ENCODE data around the gene MDFIC.

- TF ChIP-seq POLR2AphosphoS5 (IDR thresholded peaks at IDR 0.05; ENCODE audit: low read depth) = no peak
- TF ChIP-seq CTCF (conservative IDR thresholded peaks at IDR 0.05; ENCODE audit: low read depth in 2 of 2) = no peak
- no peak for TF ChIP-seq ZNF331 (CRISPR knock-in tag; IDR thresholded peaks at IDR 0.05; ENCODE audit: low read depth)
- TF ChIP-seq JUNB (IDR thresholded peaks at IDR 0.05; ENCODE audit: unreplicated experiment) = no peak
- no peak for TF ChIP-seq EZH2phosphoT487 (IDR thresholded peaks at IDR 0.05; ENCODE audit: unreplicated experiment)
- no peak for TF ChIP-seq EZH2 (IDR thresholded peaks at IDR 0.05; ENCODE audit: low read depth, unreplicated experiment)
- TF ChIP-seq, protein P1, sequence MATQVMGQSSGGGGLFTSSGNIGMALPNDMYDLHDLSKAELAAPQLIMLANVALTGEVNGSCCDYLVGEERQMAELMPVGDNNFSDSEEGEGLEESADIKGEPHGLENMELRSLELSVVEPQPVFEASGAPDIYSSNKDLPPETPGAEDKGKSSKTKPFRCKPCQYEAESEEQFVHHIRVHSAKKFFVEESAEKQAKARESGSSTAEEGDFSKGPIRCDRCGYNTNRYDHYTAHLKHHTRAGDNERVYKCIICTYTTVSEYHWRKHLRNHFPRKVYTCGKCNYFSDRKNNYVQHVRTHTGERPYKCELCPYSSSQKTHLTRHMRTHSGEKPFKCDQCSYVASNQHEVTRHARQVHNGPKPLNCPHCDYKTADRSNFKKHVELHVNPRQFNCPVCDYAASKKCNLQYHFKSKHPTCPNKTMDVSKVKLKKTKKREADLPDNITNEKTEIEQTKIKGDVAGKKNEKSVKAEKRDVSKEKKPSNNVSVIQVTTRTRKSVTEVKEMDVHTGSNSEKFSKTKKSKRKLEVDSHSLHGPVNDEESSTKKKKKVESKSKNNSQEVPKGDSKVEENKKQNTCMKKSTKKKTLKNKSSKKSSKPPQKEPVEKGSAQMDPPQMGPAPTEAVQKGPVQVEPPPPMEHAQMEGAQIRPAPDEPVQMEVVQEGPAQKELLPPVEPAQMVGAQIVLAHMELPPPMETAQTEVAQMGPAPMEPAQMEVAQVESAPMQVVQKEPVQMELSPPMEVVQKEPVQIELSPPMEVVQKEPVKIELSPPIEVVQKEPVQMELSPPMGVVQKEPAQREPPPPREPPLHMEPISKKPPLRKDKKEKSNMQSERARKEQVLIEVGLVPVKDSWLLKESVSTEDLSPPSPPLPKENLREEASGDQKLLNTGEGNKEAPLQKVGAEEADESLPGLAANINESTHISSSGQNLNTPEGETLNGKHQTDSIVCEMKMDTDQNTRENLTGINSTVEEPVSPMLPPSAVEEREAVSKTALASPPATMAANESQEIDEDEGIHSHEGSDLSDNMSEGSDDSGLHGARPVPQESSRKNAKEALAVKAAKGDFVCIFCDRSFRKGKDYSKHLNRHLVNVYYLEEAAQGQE (IDR thresholded peaks at IDR 0.05; ENCODE audit: unreplicated experiment) = no peak
- no peak for TF ChIP-seq ZNF114 (CRISPR knock-in tag; IDR thresholded peaks at IDR 0.05)
- TF ChIP-seq CREB1 (CRISPR knock-in tag; IDR thresholded peaks at IDR 0.05; ENCODE audit: low read depth) = no peak
- no peak for TF ChIP-seq ETS1 (IDR thresholded peaks at IDR 0.05)
- no peak for TF ChIP-seq STAT1 (IDR thresholded peaks at IDR 0.05; ENCODE audit: unreplicated experiment)
- TF ChIP-seq NANOG (IDR thresholded peaks at IDR 0.05; ENCODE audit: borderline replicate concordance) = no peak
Observed at GRCh38 chr7:114903131-114903530, 18.8 kb upstream of the MDFIC start.
